NCI-H2081 treated with DMSO at 0.1 percent for 48 hours (cell line): ENCODE results near the gene RIMKLB.

Experiments used
- DNase-seq: peaks from one replicate; lab custom pipeline; 2025; lab: John Stamatoyannopoulos, UW

RIMKLB gene

GRCh38 chr12:8697476-8698131 is at the start of gene RIMKLB:
TSS of gene RIMKLB (plus strand) at chr12:8697991. CDS start at chr12:8713867, 15,876 bp downstream.
- peak; percentile 40 for DNase-seq

GRCh38 chr12:8648576-8649205 is 49.1 kb upstream of the RIMKLB start:
- DNase-seq: no peak

- no peak for DNase-seq
These were observed 42.4 kb upstream of the RIMKLB start for GRCh38 chr12:8655421-8655820.

- DNase-seq: no peak
These were observed 39.4 kb upstream of the RIMKLB start for GRCh38 chr12:8658346-8658745.

- no peak for DNase-seq
These were observed 36.8 kb upstream of the RIMKLB start for GRCh38 chr12:8661016-8661415.

GRCh38 chr12:8661751-8662150 is 36.0 kb upstream of the RIMKLB start:
- no peak for DNase-seq

- DNase-seq: no peak
These were observed 35.2 kb upstream of the RIMKLB start, which contains the start of gene MFAP5 for GRCh38 chr12:8662593-8662992. TSS of gene MFAP5 (minus strand) at chr12:8662826. CDS start at chr12:8662104, 722 bp downstream.

GRCh38 chr12:8664228-8664913 is 33.4 kb upstream of the RIMKLB start:
- no peak for DNase-seq

GRCh38 chr12:8665759-8666158 is 32.0 kb upstream of the RIMKLB start:
- no peak for DNase-seq

GRCh38 chr12:8667270-8667669 is 30.5 kb upstream of the RIMKLB start:
- no peak for DNase-seq

GRCh38 chr12:8668441-8668840 is 29.4 kb upstream of the RIMKLB start:
- no peak for DNase-seq

GRCh38 chr12:8672381-8672780 is 25.4 kb upstream of the RIMKLB start:
- DNase-seq: no peak

GRCh38 chr12:8675591-8676036 is 22.2 kb upstream of the RIMKLB start:
- no peak for DNase-seq

GRCh38 chr12:8676651-8677050 is 21.1 kb upstream of the RIMKLB start:
- DNase-seq: no peak

GRCh38 chr12:8677362-8677761 is 20.4 kb upstream of the RIMKLB start:
- DNase-seq: no peak

GRCh38 chr12:8678661-8679111 is 19.1 kb upstream of the RIMKLB start:
- DNase-seq: no peak

GRCh38 chr12:8680533-8680932 is 17.3 kb upstream of the RIMKLB start:
- DNase-seq: no peak

GRCh38 chr12:8681129-8681884 is 16.5 kb upstream of the RIMKLB start:
- no peak for DNase-seq

- DNase-seq: no peak
These were observed 12.7 kb upstream of the RIMKLB start for GRCh38 chr12:8685051-8685450.

- DNase-seq: no peak
These were observed 9.8 kb upstream of the RIMKLB start for GRCh38 chr12:8687846-8688601.

GRCh38 chr12:8689681-8690080 is 8.1 kb upstream of the RIMKLB start:
- DNase-seq: no peak

GRCh38 chr12:8692573-8692972 is 5.2 kb upstream of the RIMKLB start:
- no peak for DNase-seq
